Colon (tissue), 2 donors: Measurements from ENCODE around the gene PRDM4.

Source experiments
- FAIRE-seq: peaks from 2 replicates; lab custom pipeline; 2012; peaks lifted over from hg19 to GRCh38; lab: Jason Lieb, UNC
- donor health status: control.
- donor health status: control.

The PRDM4 gene

DNA sequence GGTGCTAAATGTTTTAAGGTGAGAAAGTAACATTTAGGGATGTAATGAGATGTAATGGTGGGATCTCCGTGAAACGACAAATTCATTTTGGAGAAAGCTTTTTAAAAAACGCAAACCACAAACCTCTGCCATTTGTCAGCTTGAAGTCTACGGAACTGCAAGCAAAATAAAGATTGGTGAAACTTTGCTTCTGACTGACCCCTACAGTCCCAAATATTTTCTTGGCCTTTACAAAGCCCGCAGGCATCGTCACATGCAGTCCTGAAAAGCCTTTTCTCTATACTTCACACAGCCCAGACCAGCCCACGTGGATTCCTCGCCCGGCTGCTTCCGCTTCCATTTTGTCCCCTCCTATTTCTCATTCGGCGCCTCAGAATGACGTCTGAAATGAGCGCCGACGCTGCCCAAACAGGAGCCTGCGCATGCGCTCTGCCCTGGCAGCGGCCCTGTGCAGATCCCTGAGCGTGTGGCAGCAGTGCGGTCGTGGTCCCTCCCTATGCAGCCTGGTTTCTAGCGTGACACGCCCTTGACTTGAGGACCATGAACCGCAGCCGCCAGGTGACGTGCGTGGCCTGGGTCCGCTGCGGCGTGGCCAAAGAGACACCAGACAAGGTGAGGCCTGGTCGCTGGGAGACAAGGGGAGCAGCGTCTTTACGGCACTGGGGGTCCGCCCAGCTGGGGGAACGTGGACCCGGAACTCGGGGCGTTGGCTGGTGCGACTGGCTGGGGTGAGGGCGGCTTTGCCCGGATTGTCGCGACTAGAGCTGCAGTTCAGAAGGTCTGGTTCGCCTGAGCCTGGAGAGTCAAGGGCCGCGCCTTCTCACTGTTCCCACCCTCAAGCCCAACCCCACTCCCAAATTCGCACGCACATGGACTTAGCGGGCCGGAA, 75.3 kb downstream of the PRDM4 start, which contains the start of gene PWP1:
Gene PWP1 (plus strand): TSS at position 440 of the 889 bp plus-strand sequence. CDS start 101 bp downstream, at position 541.
- no peak for FAIRE-seq

GRCh38 chr12:107684990-107685359, 76.0 kb downstream of the PRDM4 start:
- no peak for FAIRE-seq

- FAIRE-seq: no peak
Measured at GRCh38 chr12:107684029-107684795, 76.7 kb downstream of the PRDM4 start.
